ENCODE results near the gene FRMD8.

- no peak for TF ChIP-seq CTCF (IDR thresholded peaks at IDR 0.05; ENCODE audit: low read depth, low read length)
- TF ChIP-seq POLR2A (IDR thresholded peaks at IDR 0.05; ENCODE audit: extremely low read depth, insufficient read length) = no peak
- no peak for TF ChIP-seq MYC (IDR thresholded peaks at IDR 0.05; ENCODE audit: low read depth, low read length)
- TF ChIP-seq MAX (IDR thresholded peaks at IDR 0.05; ENCODE audit: low read depth, low read length) = no peak
Measured at GRCh38 chr11:65395961-65396530, 9.6 kb downstream of the FRMD8 start.
